Non-pigmented ciliary epithelial cell (primary cell): ENCODE data around the gene GRK6.
"Not testable (repeated sequence)": the region's sequence is repeated elsewhere in the genome, so short reads cannot be mapped to it uniquely, and the experiment has no call there.

Source experiments
- DNase-seq: peaks from one replicate; pipeline ENCODE4 v3.0.0-alpha.2; 2010; ENCODE audit warnings: low read depth

Gene GRK6

GRCh38 chr5:177397875-177398390 is 28.5 kb upstream of the GRK6 start:
- no peak for DNase-seq

- DNase-seq = no peak
Observed at GRCh38 chr5:177399997-177400868, 26.2 kb upstream of the GRK6 start, which contains the start of gene PFN3. Gene PFN3, minus strand, starts transcription at chr5:177400661. Its CDS starts 85 bp downstream, at chr5:177400576.

DNA sequence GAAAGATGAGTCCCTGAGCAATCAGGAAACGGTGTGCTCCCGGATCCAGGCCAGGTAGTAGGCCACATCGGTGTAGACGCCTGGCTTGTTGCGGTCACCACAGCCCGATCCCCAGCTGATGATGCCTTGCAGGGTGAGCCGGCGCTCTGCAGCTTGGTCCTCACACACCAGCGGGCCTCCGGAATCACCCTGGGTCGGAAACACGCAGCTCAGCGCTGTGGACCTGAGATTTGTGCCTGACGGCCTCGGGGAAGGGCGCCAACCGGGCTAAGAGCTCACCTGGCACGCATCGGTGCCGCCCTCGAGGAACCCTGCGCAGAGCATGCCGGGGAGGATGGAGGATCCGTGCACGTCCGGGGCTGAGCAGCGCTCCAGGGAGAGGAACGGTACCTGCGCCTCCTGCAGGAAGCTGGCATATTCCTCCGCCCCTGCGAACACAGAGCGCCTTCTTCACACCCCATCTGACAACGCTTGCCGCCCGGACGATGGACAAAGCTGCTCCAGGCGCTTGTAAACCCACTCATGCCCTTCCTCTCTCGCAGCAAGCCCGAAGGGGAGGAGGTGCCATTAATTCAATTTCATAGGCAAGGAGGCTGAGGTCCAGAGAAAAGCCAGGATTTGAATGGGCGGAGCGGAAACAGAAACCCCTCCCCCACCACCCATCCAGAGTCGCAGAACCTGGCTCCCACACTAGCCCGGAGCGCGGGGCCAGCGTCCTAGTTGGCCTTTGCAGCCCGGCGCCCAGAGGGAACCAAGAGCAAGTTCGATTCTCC is 24.0 kb upstream of the GRK6 start:
- DNase-seq = no peak

DNA sequence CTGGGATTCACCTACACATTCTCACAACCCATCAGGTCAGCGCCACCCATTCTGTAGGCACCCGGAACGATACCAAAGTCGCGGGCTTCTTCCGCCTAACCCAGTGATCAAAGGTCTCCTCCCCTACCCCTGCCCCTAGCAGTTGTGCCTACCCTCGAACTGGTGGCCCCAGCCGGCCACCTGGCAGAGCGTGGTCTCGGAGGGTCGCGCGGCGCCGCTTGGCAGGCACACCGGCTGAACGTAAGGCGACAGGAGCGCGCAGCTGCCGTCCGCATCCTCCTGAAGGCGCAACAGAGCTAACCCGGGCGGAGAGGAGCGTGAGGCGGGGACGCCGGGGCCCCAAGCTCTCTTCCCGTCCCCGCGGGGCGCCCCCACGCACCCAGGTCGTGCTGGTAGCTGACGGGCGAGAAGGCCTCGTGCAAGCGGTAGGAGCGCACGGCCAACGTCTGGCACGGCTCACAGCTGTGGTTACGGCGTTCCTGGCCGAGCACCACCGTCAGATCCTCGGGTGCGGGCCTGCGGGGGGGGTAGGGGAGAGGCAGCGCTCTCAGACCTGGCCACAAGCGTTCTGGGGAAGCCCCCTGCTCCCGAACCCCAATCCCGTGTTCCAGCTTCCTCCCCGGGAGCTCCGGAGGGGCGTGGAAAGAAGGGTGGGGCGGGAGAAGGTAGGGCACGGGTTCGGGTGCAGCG is 23.2 kb upstream of the GRK6 start:
- DNase-seq = no peak

GRCh38 chr5:177403792-177404640 is 22.5 kb upstream of the GRK6 start:
- no peak for DNase-seq

DNA sequence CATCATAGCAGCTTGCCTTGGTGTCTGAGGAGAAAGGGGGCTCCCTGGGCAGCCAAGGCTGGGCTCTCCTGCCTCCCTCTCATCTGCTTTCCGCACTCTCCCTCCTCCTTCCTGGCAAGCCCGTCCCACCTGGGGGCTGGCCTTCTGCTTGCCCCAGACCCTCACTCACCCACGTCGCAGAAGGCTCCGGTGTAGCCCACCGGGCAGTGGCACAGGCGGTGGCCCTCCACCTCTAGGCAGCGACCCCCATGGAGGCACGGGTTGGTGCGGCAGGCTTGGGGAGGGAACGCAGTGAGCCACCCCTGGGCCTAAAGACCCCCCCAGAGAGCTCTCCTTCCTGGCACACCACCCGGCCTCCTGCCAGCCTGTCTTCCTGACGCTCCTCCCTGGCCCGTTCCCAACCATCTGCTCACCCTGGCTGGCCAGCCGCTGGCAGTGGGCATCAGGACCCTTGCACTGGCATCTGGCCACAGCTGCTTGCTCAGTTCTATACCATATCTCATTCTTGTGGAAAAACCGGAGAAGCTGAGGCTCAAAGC is 21.8 kb upstream of the GRK6 start:
- DNase-seq = no peak

GRCh38 chr5:177405312-177405711 is 21.2 kb upstream of the GRK6 start:
- DNase-seq = no peak

- no peak for DNase-seq
Observed at GRCh38 chr5:177405805-177406204, 20.7 kb upstream of the GRK6 start.

- no peak for DNase-seq
Observed at GRCh38 chr5:177409043-177409801, 17.3 kb upstream of the GRK6 start, which contains the start of gene F12. Gene F12, minus strand, starts transcription at chr5:177409564. Its CDS starts 37 bp downstream, at chr5:177409527.

GRCh38 chr5:177410575-177410974 is 15.9 kb upstream of the GRK6 start:
- DNase-seq = no peak

GRCh38 chr5:177412603-177413233 is 13.8 kb upstream of the GRK6 start:
- DNase-seq = no peak

- no peak for DNase-seq
Observed at GRCh38 chr5:177414481-177414880, 12.0 kb upstream of the GRK6 start.

GRCh38 chr5:177417081-177417480 is 9.4 kb upstream of the GRK6 start:
- DNase-seq = not testable (repeated sequence)

DNA sequence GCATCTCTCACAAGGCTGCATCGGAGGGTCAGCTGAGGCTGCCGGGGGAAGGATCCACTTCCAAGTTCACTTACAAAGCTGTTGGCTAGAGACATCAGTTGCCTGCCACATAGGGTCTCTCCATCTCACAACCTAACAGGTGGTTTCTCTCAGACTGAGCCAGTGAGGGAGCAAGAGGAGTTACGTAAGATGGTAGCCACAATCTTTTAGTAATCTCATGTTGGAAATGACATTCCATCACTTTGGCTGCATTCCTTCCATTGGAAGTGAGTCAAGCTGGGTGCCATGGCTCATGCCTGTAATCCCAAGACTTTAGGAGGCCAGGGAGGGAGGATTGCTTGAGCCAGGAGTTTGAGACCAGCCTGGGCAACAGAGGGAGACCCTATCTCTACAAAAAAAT is 7.4 kb upstream of the GRK6 start:
- DNase-seq = peak; percentile 34

- DNase-seq = not testable (repeated sequence)
Observed at GRCh38 chr5:177420472-177420871, 6.0 kb upstream of the GRK6 start.

DNA sequence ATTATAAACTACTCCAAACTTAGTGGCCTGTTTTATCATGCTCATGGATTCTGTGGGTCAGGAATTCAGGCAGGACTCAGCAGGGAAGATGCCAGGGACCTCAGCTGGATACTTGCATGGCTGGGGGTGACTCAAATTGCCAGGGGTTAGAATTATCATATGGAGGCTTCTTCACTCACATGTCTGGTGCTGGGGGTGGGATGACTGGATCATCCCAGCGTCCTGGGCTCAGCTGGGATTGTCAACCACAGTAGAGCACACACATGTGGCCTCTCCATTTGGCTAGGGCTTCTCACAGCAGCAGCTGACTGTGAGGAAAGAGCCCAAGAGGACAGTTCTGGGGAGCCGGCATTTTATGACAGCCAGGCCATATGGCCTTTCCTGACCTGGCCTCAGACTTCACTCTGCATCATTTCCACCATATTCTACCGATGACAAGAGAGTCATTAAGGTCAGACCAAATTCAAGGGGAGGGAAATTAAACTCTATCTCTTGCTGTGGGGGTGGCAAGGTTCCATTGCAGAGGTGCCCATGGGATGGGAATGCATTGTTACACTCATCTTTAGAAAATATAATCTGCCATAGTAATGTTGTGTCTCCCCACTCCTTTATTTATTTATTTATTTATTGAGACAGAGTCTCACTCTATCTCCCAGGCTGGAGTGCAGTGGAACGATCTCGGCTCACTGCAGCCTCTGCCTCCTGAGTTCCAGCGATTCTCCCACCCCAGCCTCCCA is 5.2 kb upstream of the GRK6 start:
- DNase-seq = no peak

- DNase-seq = no peak
Observed at GRCh38 chr5:177423671-177424070, 2.8 kb upstream of the GRK6 start.

GRCh38 chr5:177425196-177425800 is 1.2 kb upstream of the GRK6 start:
- no peak for DNase-seq
